ENCODE measurements around the gene GRHL1. TPM values are rescaled to one million over a fixed set of nuclear protein-coding genes. Genes with fewer than 3 reads are reported as not detected.

GRHL1 gene
- total and polyA plus RNA-seq, 2 of the 4 experiments (the other 2 are of a cell fraction) = 0.18 to 0.21 TPM

DNA sequence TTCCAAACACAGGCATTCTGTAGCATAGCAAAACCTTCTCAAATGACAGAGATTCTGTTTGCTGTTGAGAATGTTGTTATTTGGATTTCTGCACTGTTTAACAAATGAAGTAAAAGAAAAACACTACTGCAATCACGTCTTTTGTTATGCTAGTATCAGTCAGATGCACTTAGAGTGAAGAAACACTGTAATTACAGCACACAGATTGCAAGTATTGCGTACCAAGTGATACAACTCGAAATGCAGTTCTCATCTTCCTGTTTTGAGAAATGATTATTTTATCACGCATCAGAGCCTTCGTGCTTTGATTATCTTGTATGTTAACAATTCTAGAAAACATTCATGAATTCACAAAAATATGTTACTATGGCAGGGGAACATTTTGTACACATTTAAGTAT, 50.1 kb downstream of the GRHL1 start:
- Histone ChIP-seq H2AK9ac (replicated peaks; ENCODE audit: low read depth, low read length, poor library complexity) (no peak overlapping the region), H3K56ac (ENCODE audit: extremely low read depth, insufficient read depth, low read length) (no peak overlapping the region), H3K4ac (ENCODE audit: low read depth, low read length) (no peak overlapping the region), H3K36me3 (ENCODE audit: control insufficient read depth, insufficient read depth, low read length) (no peaks in the 10 kb centered on the region), H3K4me2 (ENCODE audit: low read depth, low read length) (no peak overlapping the region), H2BK15ac (ENCODE audit: low read depth, low read length) (no peak overlapping the region), H3K9me1 (ENCODE audit: insufficient read depth, low read length) (no peaks in the 10 kb centered on the region), H3K9me3 (ENCODE audit: control insufficient read depth, insufficient read depth, low read length) (no peaks in the 10 kb centered on the region), H4K20me1 (ENCODE audit: insufficient read depth, low read length) (no peaks in the 10 kb centered on the region), H2AK5ac (ENCODE audit: low read depth, low read length) (no peak overlapping the region), H3K4me3 (ENCODE audit: insufficient read depth, low read depth, low read length) (no peak overlapping the region), H3K9ac (ENCODE audit: low read depth, low read length) (no peak overlapping the region), H3K23ac (ENCODE audit: low read depth, low read length) (no peak overlapping the region), H2BK5ac (ENCODE audit: low read depth, low read length, poor library complexity, severe bottlenecking) (no peak overlapping the region), H3K79me1 (ENCODE audit: low read depth in 1 of 2, low read length in 2 of 2) (no peaks in the 10 kb centered on the region), H4K91ac (ENCODE audit: insufficient read depth, low read depth, low read length) (no peak overlapping the region), H3K4me1 (ENCODE audit: control insufficient read depth, insufficient read depth, low read length) (no peaks in the 10 kb centered on the region), H3K27me3 (ENCODE audit: control insufficient read depth, insufficient read depth, low read length) (no peaks in the 10 kb centered on the region), H4K8ac (ENCODE audit: low read depth in 2 of 2, low read length in 2 of 2) (no peak overlapping the region), H3K14ac (replicated peaks; ENCODE audit: low read depth, low read length) (no peak overlapping the region), H2AFZ (replicated peaks; ENCODE audit: low read length, poor library complexity) (no peak overlapping the region), H4K5ac (ENCODE audit: low read depth, low read length) (no peak overlapping the region), H3K27ac (ENCODE audit: insufficient read depth, low read length) (no peak overlapping the region), H2BK20ac (ENCODE audit: low read depth, low read length) (no peak overlapping the region), H2BK120ac (ENCODE audit: low read depth, low read length) (no peak overlapping the region), H3K18ac (ENCODE audit: low read depth, low read length) (no peak overlapping the region)
- ChIA-PET CTCF (no interaction called here), POLR2A (ENCODE audit: unreplicated experiment) (no interaction called here)
- WGBS, 2 experiments (ENCODE audit: extremely low coverage in 2 of 2, insufficient read length in 1 of 2) = no CpG with 5 or more reads among the region's 5 CpGs
- no TSS peak for BruUV-seq (replicated peaks)
- no peak for TF ChIP-seq POLR2A (IDR thresholded peaks at IDR 0.05; ENCODE audit: low read depth, low read length)
- no peak for TF ChIP-seq RFX5 (IDR thresholded peaks at IDR 0.05; ENCODE audit: low read depth, low read length)
- TF ChIP-seq FOS (IDR thresholded peaks at IDR 0.05; ENCODE audit: low read depth, low read length) = no peak
- no peak for TF ChIP-seq BHLHE40 (IDR thresholded peaks at IDR 0.05; ENCODE audit: low read depth, low read length)
- no peak for TF ChIP-seq CHD1 (IDR thresholded peaks at IDR 0.05; ENCODE audit: low read depth, low read length)
- TF ChIP-seq, protein P1, sequence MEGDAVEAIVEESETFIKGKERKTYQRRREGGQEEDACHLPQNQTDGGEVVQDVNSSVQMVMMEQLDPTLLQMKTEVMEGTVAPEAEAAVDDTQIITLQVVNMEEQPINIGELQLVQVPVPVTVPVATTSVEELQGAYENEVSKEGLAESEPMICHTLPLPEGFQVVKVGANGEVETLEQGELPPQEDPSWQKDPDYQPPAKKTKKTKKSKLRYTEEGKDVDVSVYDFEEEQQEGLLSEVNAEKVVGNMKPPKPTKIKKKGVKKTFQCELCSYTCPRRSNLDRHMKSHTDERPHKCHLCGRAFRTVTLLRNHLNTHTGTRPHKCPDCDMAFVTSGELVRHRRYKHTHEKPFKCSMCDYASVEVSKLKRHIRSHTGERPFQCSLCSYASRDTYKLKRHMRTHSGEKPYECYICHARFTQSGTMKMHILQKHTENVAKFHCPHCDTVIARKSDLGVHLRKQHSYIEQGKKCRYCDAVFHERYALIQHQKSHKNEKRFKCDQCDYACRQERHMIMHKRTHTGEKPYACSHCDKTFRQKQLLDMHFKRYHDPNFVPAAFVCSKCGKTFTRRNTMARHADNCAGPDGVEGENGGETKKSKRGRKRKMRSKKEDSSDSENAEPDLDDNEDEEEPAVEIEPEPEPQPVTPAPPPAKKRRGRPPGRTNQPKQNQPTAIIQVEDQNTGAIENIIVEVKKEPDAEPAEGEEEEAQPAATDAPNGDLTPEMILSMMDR (conservative IDR thresholded peaks at IDR 0.05; ENCODE audit: low read depth, low read length) = no peak
- no peak for TF ChIP-seq CEBPB (IDR thresholded peaks at IDR 0.05; ENCODE audit: low read depth, low read length)
- no peak for TF ChIP-seq MXI1 (IDR thresholded peaks at IDR 0.05; ENCODE audit: borderline replicate concordance, low read depth, low read length)
- no peak for TF ChIP-seq MAZ (IDR thresholded peaks at IDR 0.05; ENCODE audit: borderline replicate concordance, low read depth, low read length)
- TF ChIP-seq NFE2L2 (IDR thresholded peaks at IDR 0.05; ENCODE audit: low read depth, low read length) = no peak
- no peak for TF ChIP-seq MAFK (IDR thresholded peaks at IDR 0.05; ENCODE audit: low read depth, low read length)
- TF ChIP-seq, protein P2, sequence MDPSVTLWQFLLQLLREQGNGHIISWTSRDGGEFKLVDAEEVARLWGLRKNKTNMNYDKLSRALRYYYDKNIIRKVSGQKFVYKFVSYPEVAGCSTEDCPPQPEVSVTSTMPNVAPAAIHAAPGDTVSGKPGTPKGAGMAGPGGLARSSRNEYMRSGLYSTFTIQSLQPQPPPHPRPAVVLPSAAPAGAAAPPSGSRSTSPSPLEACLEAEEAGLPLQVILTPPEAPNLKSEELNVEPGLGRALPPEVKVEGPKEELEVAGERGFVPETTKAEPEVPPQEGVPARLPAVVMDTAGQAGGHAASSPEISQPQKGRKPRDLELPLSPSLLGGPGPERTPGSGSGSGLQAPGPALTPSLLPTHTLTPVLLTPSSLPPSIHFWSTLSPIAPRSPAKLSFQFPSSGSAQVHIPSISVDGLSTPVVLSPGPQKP (IDR thresholded peaks at IDR 0.05; ENCODE audit: borderline replicate concordance, low read depth, low read length) = no peak
- TF ChIP-seq, protein P3, sequence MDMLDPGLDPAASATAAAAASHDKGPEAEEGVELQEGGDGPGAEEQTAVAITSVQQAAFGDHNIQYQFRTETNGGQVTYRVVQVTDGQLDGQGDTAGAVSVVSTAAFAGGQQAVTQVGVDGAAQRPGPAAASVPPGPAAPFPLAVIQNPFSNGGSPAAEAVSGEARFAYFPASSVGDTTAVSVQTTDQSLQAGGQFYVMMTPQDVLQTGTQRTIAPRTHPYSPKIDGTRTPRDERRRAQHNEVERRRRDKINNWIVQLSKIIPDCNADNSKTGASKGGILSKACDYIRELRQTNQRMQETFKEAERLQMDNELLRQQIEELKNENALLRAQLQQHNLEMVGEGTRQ (IDR thresholded peaks at IDR 0.05; ENCODE audit: low read depth, low read length) = no peak
- TF ChIP-seq RCOR1 (IDR thresholded peaks at IDR 0.05; ENCODE audit: insufficient replicate concordance, low read length) = no peak
- TF ChIP-seq RAD21 (IDR thresholded peaks at IDR 0.05; ENCODE audit: low read length) = no peak
- TF ChIP-seq SMC3 (IDR thresholded peaks at IDR 0.05; ENCODE audit: low read depth, low read length) = no peak
- ATAC-seq (ENCODE audit: low read depth) = no peak
- DNase-seq = no peak
- dilution Hi-C loops (cut with HindIII; ENCODE audit: low sequenced_read_pairs, unreplicated experiment) = no loop called here
- intact Hi-C loops (cut with micrococcal nuclease) = no loop called here
- in situ Hi-C loops (cut with MboI; ENCODE audit: low sequenced_read_pairs) = no loop called here

Data from IMR-90 (cell line).